ENCODE measurements around the gene TMEM61.

The TMEM61 gene

DNA sequence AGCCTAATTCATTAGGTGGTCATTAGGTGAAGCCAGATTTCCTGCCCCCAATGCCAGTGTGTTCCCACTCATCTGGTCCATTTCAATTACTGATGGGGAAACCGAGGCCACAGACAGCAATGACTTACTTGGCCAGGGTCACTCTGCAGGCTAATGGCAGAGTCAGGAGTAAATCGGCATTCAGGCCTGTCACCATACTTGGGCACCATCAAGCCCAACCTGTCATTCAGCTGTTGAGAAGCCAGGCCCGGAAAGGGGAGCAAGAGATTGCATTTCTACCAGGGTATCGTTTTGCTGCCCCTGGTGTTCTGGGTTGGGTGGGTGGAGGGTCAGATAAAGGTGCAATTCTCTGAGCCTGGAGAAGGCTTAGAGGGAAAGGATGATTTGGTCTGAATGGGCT, 8.0 kb upstream of the TMEM61 start:
- Histone ChIP-seq H3K56ac (ENCODE audit: low read length) (no peak overlapping the region), H3K4me1 (ENCODE audit: control insufficient read depth, low read depth, low read length) (no peaks in the 10 kb centered on the region), H2BK15ac (replicated peaks; ENCODE audit: low read depth) (no peak overlapping the region), H3K4ac (ENCODE audit: low read depth, low read length) (no peak overlapping the region), H3K23ac (ENCODE audit: low read length) (no peak overlapping the region), H3K27me3 (ENCODE audit: insufficient read depth, low read length, poor library complexity) (no peaks in the 10 kb centered on the region), H3K36me3 (ENCODE audit: control insufficient read depth, insufficient read depth, low read length) (no peaks in the 10 kb centered on the region), H3K9ac (ENCODE audit: low read length) (no peak overlapping the region), H2AK5ac (ENCODE audit: low read length) (no peak overlapping the region), H2BK5ac (ENCODE audit: low read length) (no peak overlapping the region), H4K8ac (ENCODE audit: low read depth, low read length) (no peak overlapping the region), H2BK120ac (ENCODE audit: low read depth, low read length) (no peak overlapping the region), H3K27ac (ENCODE audit: low read depth, low read length) (no peak overlapping the region), H3K18ac (ENCODE audit: low read length) (no peak overlapping the region), H4K5ac (ENCODE audit: low read length) (no peak overlapping the region), H3K79me1 (ENCODE audit: low read length) (no peaks in the 10 kb centered on the region), H3K4me3 (ENCODE audit: low read length) (no peak overlapping the region), H3K79me2 (ENCODE audit: control insufficient read depth, insufficient read depth, low read length) (no peaks in the 10 kb centered on the region), H3K4me2 (ENCODE audit: low read length) (no peak overlapping the region)
- DNase-seq = no peak
- no CpG with 5 or more reads among the region's 4 CpGs for WGBS (ENCODE audit: extremely low coverage, insufficient coverage, low lambda C conversion rate)

DNA sequence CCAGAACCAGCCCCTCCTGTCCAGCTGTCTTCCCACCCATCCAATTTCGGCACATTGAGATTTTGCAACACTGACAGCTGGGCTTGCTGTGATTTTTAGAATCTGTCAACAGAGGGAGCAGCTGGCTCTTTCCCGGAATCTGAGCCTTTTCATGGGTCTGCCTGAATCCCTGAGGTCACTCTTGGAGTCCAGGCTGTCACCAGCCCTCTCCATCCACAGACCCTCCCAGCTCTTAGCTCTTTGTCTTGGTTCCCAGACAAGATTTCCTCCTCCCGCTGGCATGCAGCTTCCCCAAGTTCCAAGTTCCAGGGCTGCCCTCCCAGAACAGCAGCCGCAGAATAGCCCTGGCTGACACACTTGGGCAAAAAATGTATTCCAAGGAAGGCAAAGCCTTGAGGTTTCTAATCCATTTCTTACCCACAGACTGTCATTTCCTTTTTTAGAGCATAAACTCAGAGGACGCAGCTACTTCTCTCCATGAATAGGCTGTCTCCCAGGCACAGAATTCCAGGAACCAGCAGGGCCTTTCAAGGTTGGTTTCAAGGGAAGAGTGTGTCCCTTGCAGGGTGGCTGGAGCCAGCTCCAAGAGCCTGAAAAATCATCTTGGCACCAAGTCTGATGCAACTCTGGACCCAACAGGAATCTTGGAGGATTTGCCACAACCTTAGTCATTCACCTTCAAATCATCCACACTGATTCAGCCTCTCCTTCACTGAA, 7.1 kb upstream of the TMEM61 start:
- H2BK15ac ChIP-seq (replicated peaks; ENCODE audit: low read depth) = no peak overlapping the region
- peaks cover 2% of the 10 kb centered on the region for H3K4me1 ChIP-seq (ENCODE audit: control insufficient read depth, low read depth, low read length)
- H3K18ac ChIP-seq (ENCODE audit: low read length) = peak overlapping the region; percentile 44
- H3K4me3 ChIP-seq (ENCODE audit: low read length) = no peak overlapping the region
- no peak overlapping the region for H3K4ac ChIP-seq (ENCODE audit: low read depth, low read length)
- no peak overlapping the region for H2BK5ac ChIP-seq (ENCODE audit: low read length)
- H3K23ac ChIP-seq (ENCODE audit: low read length) = no peak overlapping the region
- no peaks in the 10 kb centered on the region for H3K36me3 ChIP-seq (ENCODE audit: control insufficient read depth, insufficient read depth, low read length)
- H4K5ac ChIP-seq (ENCODE audit: low read length) = no peak overlapping the region
- H3K79me1 ChIP-seq (ENCODE audit: low read length) = no peaks in the 10 kb centered on the region
- no peak overlapping the region for H3K4me2 ChIP-seq (ENCODE audit: low read length)
- no CpG with 5 or more reads among the region's 5 CpGs for WGBS (ENCODE audit: extremely low coverage, insufficient coverage, low lambda C conversion rate)
- no peak overlapping the region for H2BK120ac ChIP-seq (ENCODE audit: low read depth, low read length)
- no peak overlapping the region for H4K8ac ChIP-seq (ENCODE audit: low read depth, low read length)
- no peak overlapping the region for H3K56ac ChIP-seq (ENCODE audit: low read length)
- no peak overlapping the region for H3K9ac ChIP-seq (ENCODE audit: low read length)
- no peaks in the 10 kb centered on the region for H3K79me2 ChIP-seq (ENCODE audit: control insufficient read depth, insufficient read depth, low read length)
- DNase-seq = peak; percentile 75
- H2AK5ac ChIP-seq (ENCODE audit: low read length) = no peak overlapping the region
- H3K27ac ChIP-seq (ENCODE audit: low read depth, low read length) = no peak overlapping the region
- H3K27me3 ChIP-seq (ENCODE audit: insufficient read depth, low read length, poor library complexity) = no peaks in the 10 kb centered on the region

DNA sequence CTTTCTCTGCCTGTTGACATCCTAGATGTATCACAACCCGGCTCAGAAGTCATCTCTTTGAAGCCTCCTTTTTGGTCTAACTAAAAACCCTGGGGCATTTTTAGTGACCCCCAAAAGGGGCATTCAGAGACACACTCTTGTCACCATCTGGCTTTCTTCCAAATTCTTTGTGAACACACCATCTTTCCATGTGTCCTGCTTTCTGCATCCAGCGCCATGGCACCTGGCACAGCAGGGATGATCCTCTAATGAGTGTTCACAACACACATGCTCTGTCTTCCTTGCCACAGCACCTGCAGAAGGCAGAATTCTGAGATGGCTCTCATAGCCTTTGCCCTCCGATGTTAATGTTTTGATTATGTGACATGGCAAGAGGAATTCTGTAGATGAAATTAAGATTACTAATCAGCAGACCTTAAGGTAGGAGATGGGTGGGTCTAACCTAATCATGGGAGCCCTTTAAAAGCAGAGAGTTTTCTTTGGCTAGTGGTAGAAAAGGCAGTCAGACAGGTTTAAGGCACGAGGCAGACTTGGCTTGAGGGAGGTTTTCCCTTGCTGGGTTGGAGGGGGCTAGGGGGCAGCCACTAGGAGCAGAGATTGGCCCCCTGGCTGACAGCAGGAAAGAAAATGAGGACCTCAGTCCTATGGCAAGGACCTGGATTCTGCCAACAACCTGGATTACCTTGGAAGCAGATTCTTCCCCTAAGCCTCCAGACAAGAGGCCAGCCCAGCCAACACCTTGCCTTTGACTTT, 4.9 kb upstream of the TMEM61 start:
- Histone ChIP-seq H3K9ac (ENCODE audit: low read length) (no peak overlapping the region), H4K5ac (ENCODE audit: low read length) (no peak overlapping the region), H3K4me3 (ENCODE audit: low read length) (no peak overlapping the region), H3K4me2 (ENCODE audit: low read length) (no peak overlapping the region), H3K27ac (ENCODE audit: low read depth, low read length) (no peak overlapping the region), H3K79me2 (ENCODE audit: control insufficient read depth, insufficient read depth, low read length) (no peaks in the 10 kb centered on the region), H3K36me3 (ENCODE audit: control insufficient read depth, insufficient read depth, low read length) (no peaks in the 10 kb centered on the region), H3K23ac (ENCODE audit: low read length) (no peak overlapping the region), H3K4me1 (ENCODE audit: control insufficient read depth, low read depth, low read length) (peaks cover 4% of the 10 kb centered on the region), H2BK5ac (ENCODE audit: low read length) (no peak overlapping the region), H2AK5ac (ENCODE audit: low read length) (no peak overlapping the region), H3K4ac (ENCODE audit: low read depth, low read length) (no peak overlapping the region), H4K8ac (ENCODE audit: low read depth, low read length) (no peak overlapping the region), H3K79me1 (ENCODE audit: low read length) (no peaks in the 10 kb centered on the region), H2BK120ac (ENCODE audit: low read depth, low read length) (no peak overlapping the region), H3K27me3 (ENCODE audit: insufficient read depth, low read length, poor library complexity) (no peaks in the 10 kb centered on the region), H3K56ac (ENCODE audit: low read length) (no peak overlapping the region), H3K18ac (ENCODE audit: low read length) (no peak overlapping the region), H2BK15ac (replicated peaks; ENCODE audit: low read depth) (no peak overlapping the region)
- no peak for DNase-seq
- WGBS (ENCODE audit: extremely low coverage, insufficient coverage, low lambda C conversion rate) = no CpG with 5 or more reads among the region's 4 CpGs

DNA sequence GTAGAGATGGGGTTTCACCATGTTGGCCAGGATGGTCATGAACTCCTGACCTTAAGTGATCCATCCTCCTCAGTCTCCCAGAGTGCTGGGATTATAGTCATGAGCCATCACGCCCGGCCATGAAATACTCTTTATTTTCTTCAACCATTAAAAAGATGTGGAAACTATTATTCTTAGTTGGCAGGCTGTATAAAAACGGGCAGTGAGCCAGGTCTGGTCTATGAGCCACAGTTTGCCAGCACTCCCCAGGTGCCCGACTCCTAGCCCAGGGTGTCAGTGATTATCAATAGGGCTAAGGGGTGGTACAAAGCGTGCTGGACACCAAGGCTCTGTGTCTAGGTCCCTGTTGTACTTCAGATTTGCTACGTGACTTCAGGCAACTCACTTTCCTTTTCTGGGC, 3.7 kb upstream of the TMEM61 start:
- Histone ChIP-seq H3K79me2 (ENCODE audit: control insufficient read depth, insufficient read depth, low read length) (no peaks in the 10 kb centered on the region), H3K18ac (ENCODE audit: low read length) (no peak overlapping the region), H3K4me3 (ENCODE audit: low read length) (no peak overlapping the region), H3K27me3 (ENCODE audit: insufficient read depth, low read length, poor library complexity) (no peaks in the 10 kb centered on the region), H3K36me3 (ENCODE audit: control insufficient read depth, insufficient read depth, low read length) (no peaks in the 10 kb centered on the region), H3K4me2 (ENCODE audit: low read length) (no peak overlapping the region), H3K4me1 (ENCODE audit: control insufficient read depth, low read depth, low read length) (peaks cover 4% of the 10 kb centered on the region), H2BK120ac (ENCODE audit: low read depth, low read length) (no peak overlapping the region), H2BK15ac (replicated peaks; ENCODE audit: low read depth) (no peak overlapping the region), H4K5ac (ENCODE audit: low read length) (no peak overlapping the region), H3K4ac (ENCODE audit: low read depth, low read length) (no peak overlapping the region), H2BK5ac (ENCODE audit: low read length) (no peak overlapping the region), H4K8ac (ENCODE audit: low read depth, low read length) (no peak overlapping the region), H3K27ac (ENCODE audit: low read depth, low read length) (no peak overlapping the region), H3K23ac (ENCODE audit: low read length) (no peak overlapping the region), H2AK5ac (ENCODE audit: low read length) (no peak overlapping the region), H3K9ac (ENCODE audit: low read length) (no peak overlapping the region), H3K56ac (ENCODE audit: low read length) (no peak overlapping the region), H3K79me1 (ENCODE audit: low read length) (no peaks in the 10 kb centered on the region)
- no CpG with 5 or more reads among the region's 6 CpGs for WGBS (ENCODE audit: extremely low coverage, insufficient coverage, low lambda C conversion rate)
- DNase-seq = no peak

DNA sequence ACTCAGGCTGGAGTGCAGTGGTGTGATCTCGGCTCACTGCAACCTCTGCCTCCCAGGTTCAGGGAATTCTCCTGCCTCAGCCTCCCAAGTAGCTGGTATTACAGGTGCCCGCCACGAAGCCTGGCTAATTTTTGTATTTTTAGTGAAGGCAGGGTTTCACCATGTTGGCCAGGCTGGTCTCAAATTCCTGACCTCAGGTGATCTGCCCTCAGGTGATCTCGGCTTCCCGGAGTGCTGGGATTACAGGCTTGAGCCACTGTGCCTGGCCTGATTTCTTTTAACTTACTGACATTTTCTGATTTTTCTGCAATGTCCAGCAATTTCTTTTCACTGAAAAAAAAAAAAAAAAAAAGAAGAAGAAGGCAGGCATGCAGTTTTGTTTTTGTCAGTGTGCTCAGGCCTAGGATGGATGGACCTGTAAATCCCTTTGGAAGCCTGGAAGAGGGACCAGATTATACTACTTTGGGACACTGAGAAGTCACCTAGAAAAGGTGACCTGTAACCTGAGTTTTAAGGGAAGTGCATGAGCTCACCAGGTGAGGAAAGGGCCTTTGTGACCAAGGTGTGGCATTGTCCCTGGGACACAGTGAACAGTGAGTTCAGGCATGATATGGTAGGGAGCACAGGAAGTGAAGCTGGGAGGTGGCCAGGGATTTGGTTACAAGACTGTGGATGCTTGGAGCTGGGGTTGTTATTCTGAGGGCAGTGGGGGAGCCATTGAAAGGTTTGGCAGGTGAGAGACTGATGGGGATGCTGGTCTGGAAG, 2.7 kb upstream of the TMEM61 start:
- Histone ChIP-seq H3K4ac (ENCODE audit: low read depth, low read length) (no peak overlapping the region), H2AK5ac (ENCODE audit: low read length) (no peak overlapping the region), H3K18ac (ENCODE audit: low read length) (no peak overlapping the region), H3K36me3 (ENCODE audit: control insufficient read depth, insufficient read depth, low read length) (no peaks in the 10 kb centered on the region), H2BK120ac (ENCODE audit: low read depth, low read length) (no peak overlapping the region), H3K9ac (ENCODE audit: low read length) (no peak overlapping the region), H2BK15ac (replicated peaks; ENCODE audit: low read depth) (no peak overlapping the region), H3K27me3 (ENCODE audit: insufficient read depth, low read length, poor library complexity) (no peaks in the 10 kb centered on the region), H3K79me1 (ENCODE audit: low read length) (no peaks in the 10 kb centered on the region), H3K4me2 (ENCODE audit: low read length) (no peak overlapping the region), H3K4me1 (ENCODE audit: control insufficient read depth, low read depth, low read length) (peaks cover 4% of the 10 kb centered on the region), H4K8ac (ENCODE audit: low read depth, low read length) (no peak overlapping the region), H2BK5ac (ENCODE audit: low read length) (no peak overlapping the region), H4K5ac (ENCODE audit: low read length) (no peak overlapping the region), H3K56ac (ENCODE audit: low read length) (no peak overlapping the region), H3K79me2 (ENCODE audit: control insufficient read depth, insufficient read depth, low read length) (no peaks in the 10 kb centered on the region), H3K27ac (ENCODE audit: low read depth, low read length) (no peak overlapping the region), H3K4me3 (ENCODE audit: low read length) (no peak overlapping the region), H3K23ac (ENCODE audit: low read length) (no peak overlapping the region)
- peak; percentile 42 for DNase-seq
- no CpG with 5 or more reads among the region's 5 CpGs for WGBS (ENCODE audit: extremely low coverage, insufficient coverage, low lambda C conversion rate)
